ENCODE data around the gene PLAAT5.
A peak's percentile ranks its signal among the peaks of the same experiment; 100 is the strongest.

The PLAAT5 gene

GRCh38 chr11:63499874-63500273, 8.9 kb upstream of the PLAAT5 start:
- no peak for DNase-seq (ENCODE audit: low read depth)
- no peak for TF ChIP-seq CTCF (IDR thresholded peaks at IDR 0.05; ENCODE audit: low read depth, low read length, missing control alignments)
- in situ Hi-C loops (cut with HindIII; ENCODE audit: low sequenced_read_pairs), result no loop called here
- H3K4me3 ChIP-seq (ENCODE audit: low read depth, low read length), result no peak overlapping the region

GRCh38 chr11:63494975-63495374, 4.0 kb upstream of the PLAAT5 start:
- in situ Hi-C loops (cut with HindIII; ENCODE audit: low sequenced_read_pairs), result no loop called here
- no peak for DNase-seq (ENCODE audit: low read depth)
- no peak for TF ChIP-seq CTCF (IDR thresholded peaks at IDR 0.05; ENCODE audit: low read depth, low read length, missing control alignments)
- H3K4me3 ChIP-seq (ENCODE audit: low read depth, low read length), result no peak overlapping the region

GRCh38 chr11:63493127-63493526, 2.2 kb upstream of the PLAAT5 start:
- in situ Hi-C loops (cut with HindIII; ENCODE audit: low sequenced_read_pairs), result no loop called here
- no peak overlapping the region for H3K4me3 ChIP-seq (ENCODE audit: low read depth, low read length)
- TF ChIP-seq CTCF (IDR thresholded peaks at IDR 0.05; ENCODE audit: low read depth, low read length, missing control alignments), result no peak
- no peak for DNase-seq (ENCODE audit: low read depth)

GRCh38 chr11:63492441-63492840, 1.5 kb upstream of the PLAAT5 start:
- H3K4me3 ChIP-seq (ENCODE audit: low read depth, low read length), result no peak overlapping the region
- in situ Hi-C loops (cut with HindIII; ENCODE audit: low sequenced_read_pairs), result no loop called here
- TF ChIP-seq CTCF (IDR thresholded peaks at IDR 0.05; ENCODE audit: low read depth, low read length, missing control alignments), result no peak
- no peak for DNase-seq (ENCODE audit: low read depth)

GRCh38 chr11:63491636-63492372, 837 bp upstream of the PLAAT5 start:
- H3K4me3 ChIP-seq (ENCODE audit: low read depth, low read length), result peak overlapping the region; percentile 33
- no peak for TF ChIP-seq CTCF (IDR thresholded peaks at IDR 0.05; ENCODE audit: low read depth, low read length, missing control alignments)
- in situ Hi-C loops (cut with HindIII; ENCODE audit: low sequenced_read_pairs), result no loop called here
- DNase-seq (ENCODE audit: low read depth), result no peak

GRCh38 chr11:63491240-63491587, 247 bp upstream of the PLAAT5 start:
- H3K4me3 ChIP-seq (ENCODE audit: low read depth, low read length), result peak overlapping the region; percentile 33
- DNase-seq (ENCODE audit: low read depth), result no peak
- in situ Hi-C loops (cut with HindIII; ENCODE audit: low sequenced_read_pairs), result no loop called here
- TF ChIP-seq CTCF (IDR thresholded peaks at IDR 0.05; ENCODE audit: low read depth, low read length, missing control alignments), result no peak

All from astrocyte of the cerebellum (primary cell).